CD1c-positive myeloid dendritic cell (primary cell): ENCODE results near the gene CAMK4.
"Not testable (repeated sequence)": the region's sequence is repeated elsewhere in the genome, so short reads cannot be mapped to it uniquely, and the experiment has no call there.

Experiments used
- DNase-seq: peaks from one replicate; pipeline ENCODE4 v3.0.0-alpha.2; 2016; ENCODE audit errors: extremely low spot score

Gene CAMK4

DNA sequence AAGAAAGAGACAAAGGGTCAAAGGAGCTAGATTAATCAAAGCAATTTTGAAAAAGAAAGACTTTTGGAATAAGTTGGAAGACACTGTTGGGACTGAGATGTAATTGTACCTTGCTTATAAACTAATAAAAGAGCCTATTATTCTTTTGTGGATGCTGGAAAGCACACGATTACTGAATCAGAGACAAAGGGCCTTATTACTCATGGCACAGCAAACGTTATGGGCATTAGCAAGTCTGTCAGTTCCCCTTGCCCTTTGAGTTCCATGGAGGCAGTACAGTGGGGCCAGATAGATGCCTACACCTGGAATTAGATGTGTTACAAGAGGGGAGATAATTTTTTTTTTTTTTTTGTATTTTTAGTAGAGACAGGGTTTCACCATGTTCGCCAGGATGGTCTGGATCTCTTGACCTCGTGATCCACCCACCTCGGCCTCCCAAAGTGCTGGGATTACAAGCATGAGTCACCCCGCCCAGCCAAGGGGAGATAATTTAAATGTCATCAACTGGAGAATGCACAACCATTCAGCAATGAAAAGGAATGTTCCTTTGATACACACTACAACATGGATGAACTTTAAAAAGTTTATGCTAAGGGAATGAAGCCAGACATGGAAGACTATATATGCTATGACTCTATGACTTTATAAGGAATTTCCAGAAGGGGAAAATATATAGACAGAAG lies 159.2 kb downstream of the CAMK4 start:
- no peak for DNase-seq

DNA sequence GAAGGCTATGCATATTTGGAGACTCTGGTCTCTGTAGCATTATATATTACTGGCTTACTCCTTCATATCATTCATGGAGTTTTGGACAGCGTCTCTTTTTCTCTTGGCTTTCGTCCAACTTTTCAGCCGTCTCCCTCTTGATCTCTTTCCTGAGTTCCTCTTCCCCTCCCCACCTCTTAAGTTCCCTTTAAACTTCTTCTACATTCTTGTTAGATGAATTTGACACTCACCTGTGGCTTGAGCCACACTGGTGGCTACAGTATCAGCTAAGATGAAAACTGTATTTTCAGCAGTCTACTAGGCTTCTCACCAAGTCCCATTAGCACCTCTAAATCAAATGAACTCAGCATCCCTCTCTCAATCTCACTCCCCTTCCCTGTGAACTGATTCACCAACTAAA lies 160.0 kb downstream of the CAMK4 start:
- DNase-seq = no peak

- DNase-seq = no peak
Measured at GRCh38 chr5:111385051-111385450, 160.9 kb downstream of the CAMK4 start.

GRCh38 chr5:111385970-111386831 lies 162.0 kb downstream of the CAMK4 start:
- no peak for DNase-seq

GRCh38 chr5:111386832-111387162 lies 162.6 kb downstream of the CAMK4 start:
- no peak for DNase-seq

DNA sequence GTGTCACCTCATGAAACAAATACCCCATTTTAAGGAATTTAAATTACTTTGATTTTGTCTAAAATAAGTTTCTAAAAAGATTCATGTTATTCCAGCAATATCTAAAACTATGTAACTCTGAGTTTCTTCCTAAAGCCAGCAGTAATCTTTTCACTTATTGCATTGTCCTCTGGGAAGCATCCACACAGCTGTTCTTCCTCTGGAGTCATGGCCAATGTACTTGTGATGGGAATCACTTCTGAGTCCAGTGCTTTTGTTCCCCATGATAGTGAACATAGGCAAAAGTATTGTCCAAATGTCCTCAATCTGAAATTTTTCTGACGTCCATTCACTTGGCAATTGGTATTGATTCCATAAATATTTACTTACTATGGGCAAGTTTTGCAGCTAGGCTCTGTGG lies 163.2 kb downstream of the CAMK4 start:
- DNase-seq = no peak

DNA sequence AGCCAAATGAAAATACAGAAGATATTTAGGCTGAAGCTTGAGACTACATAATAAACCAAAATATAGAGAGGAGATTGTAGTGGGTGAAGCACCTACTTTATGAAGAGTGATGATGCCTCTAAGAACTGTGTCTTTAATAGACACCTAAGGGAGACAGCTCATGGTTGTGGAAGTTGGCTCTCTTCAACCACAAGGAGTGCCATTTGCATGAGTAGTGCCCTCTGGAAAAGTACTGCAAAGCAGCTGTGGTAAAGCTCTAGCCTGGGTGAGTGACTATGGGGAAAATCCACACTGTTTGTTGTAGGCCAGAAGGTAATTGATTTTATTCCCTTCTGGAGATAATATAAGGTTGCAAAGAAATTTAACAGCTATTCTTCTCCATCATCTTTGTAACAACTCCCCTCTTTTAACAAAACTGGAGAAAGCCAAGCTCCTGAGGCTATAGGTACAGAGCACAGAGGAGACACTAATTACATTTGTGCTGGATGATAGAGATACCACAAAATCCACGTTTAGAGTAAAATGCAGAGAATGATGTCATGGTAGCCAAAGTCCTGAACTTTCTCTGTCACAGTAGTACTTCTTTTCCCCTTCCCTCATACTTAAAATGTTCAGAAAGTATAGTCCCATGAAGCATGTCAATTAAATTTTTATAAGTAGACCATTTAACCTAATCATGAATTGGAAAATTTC lies 165.4 kb downstream of the CAMK4 start:
- DNase-seq = no peak

GRCh38 chr5:111392181-111392580 lies 168.0 kb downstream of the CAMK4 start:
- no peak for DNase-seq

DNA sequence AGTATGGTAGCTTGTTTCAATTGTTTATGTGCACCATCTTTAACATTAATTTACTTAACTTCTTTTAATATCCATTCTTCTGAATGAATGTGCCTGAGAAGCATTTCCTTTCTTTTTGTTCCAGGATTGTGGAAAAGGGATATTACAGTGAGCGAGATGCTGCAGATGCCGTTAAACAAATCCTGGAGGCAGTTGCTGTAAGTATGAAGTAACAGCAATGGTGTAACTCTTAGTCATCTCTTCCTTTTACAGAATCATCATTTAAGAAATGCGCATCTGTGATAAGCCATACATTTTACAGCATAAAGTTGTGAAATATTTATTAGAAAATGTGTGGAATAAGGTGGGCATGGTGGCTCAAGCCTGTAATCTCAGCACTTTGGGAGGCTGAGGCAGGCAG lies 170.4 kb downstream of the CAMK4 start:
- no peak for DNase-seq

GRCh38 chr5:111398013-111398412 lies 173.8 kb downstream of the CAMK4 start:
- DNase-seq = no peak

GRCh38 chr5:111399113-111399512 lies 174.9 kb downstream of the CAMK4 start:
- no peak for DNase-seq

GRCh38 chr5:111401906-111402305 lies 177.7 kb downstream of the CAMK4 start:
- DNase-seq = no peak

- no peak for DNase-seq
Measured at GRCh38 chr5:111404270-111404769, 180.1 kb downstream of the CAMK4 start.

DNA sequence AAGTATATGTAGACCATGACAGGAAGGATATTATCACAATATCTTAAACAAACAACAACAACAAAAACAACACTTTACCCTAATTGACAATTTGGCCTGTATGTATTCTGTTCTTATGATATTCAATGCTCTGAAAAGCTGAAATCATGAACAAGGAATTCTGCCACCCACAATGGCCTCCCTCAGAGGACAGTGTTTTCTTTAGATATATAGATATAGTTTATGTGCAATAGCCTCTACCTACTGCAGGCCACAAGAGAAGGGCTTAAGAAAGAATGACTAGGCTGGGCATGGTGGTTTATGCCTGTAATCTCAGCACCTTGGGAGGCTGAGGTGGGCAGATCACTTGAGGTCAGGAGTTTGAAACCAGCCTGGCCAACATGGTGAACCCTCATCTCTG lies 183.4 kb downstream of the CAMK4 start:
- no peak for DNase-seq

- no peak for DNase-seq
Measured at GRCh38 chr5:111408817-111409216, 184.6 kb downstream of the CAMK4 start.

GRCh38 chr5:111409266-111409665 lies 185.1 kb downstream of the CAMK4 start:
- DNase-seq = not testable (repeated sequence)

DNA sequence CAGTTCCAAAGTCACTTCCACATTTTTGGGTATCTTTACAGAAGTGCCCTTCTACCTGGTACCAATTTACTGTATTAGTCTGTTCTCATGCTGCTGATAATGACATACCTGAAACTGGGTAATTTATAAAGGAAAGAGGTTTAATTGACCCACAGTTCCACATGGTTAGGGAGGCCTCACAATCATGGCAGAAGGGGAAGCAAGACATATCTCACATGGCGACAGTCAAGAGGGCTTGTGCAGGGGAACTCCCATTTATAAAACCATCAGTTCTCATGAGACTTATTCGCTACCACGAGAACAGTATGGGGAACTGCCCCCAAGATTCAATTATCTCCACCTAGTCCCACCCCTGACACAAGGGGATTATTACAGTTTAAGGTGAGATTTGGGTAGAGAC lies 185.9 kb downstream of the CAMK4 start:
- DNase-seq = not testable (repeated sequence)

DNA sequence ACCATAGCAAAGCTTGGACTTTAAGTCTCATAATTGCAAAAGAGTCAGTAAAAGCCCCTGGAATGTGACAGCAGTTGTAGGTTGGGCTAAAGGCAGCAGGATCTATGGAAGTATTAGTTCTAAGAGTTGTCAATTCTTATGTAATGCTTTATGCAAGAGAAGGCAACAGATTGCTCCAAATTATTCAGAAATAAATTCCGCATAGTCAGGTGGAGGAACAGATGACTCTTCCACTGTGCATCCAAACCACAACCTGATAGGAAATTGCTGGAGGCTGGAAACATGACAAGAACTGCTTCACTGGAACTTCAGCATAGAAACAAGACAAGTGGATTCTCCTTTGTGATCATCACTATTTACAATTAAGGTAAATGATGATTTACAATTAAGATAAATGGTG lies 187.1 kb downstream of the CAMK4 start:
- DNase-seq = no peak

GRCh38 chr5:111412593-111412992 lies 188.4 kb downstream of the CAMK4 start:
- DNase-seq = no peak

GRCh38 chr5:111415053-111415452 lies 190.9 kb downstream of the CAMK4 start:
- no peak for DNase-seq

GRCh38 chr5:111422245-111422644 lies 198.1 kb downstream of the CAMK4 start:
- no peak for DNase-seq
